Right ventricle myocardium superior (tissue), 1 donor: Measurements from ENCODE around the gene LYPD4. TPM values are rescaled to one million over a fixed set of nuclear protein-coding genes. Genes with fewer than 3 reads are reported as not detected.

Source experiments
- microRNA-seq: library from miRNA; unstranded; fragments of <30 nt; microRNA quantifications from one replicate; pipeline ENCODE4 v1.2.0, GENCODE V29; 2020
- total RNA-seq: library from RNA; stranded (reverse); fragmentation: NEBNext Ultra II Directional; extraction: Animal tissue kit (Norgen Biotek cat#: 25700); gene quantifications from one replicate; pipeline ENCODE4 v1.2.1, GENCODE V29; 2021
- donor health status: DM: no; HTN: yes; CAD: no; lungs with severe emphysema.

Gene LYPD4
- total RNA-seq, 1 donor from 2014 or later = not detected

Small RNA genes within 50 kb of the gene (microRNA-seq; reads per million reads assigned to microRNA genes)
- not detected for gene MIR6797

Other genes starting within 250 kb of the LYPD4 start
- 0.46 TPM for gene CEACAM4, start 217.6 kb downstream of the LYPD4 start, total RNA-seq
- gene CEACAM7, start 156.4 kb downstream of the LYPD4 start, total RNA-seq = not detected
- gene CEACAM5, start 136.1 kb downstream of the LYPD4 start, total RNA-seq = not detected
- not detected for gene CEACAM6, start 89.2 kb downstream of the LYPD4 start, total RNA-seq
- gene CEACAM3, start 48.1 kb downstream of the LYPD4 start, total RNA-seq = not detected
- not detected for gene DMRTC2, start 359 bp upstream of the LYPD4 start, total RNA-seq
- gene RPS19, start 15.6 kb upstream of the LYPD4 start, total RNA-seq = 586 TPM
- gene CD79A, start 32.6 kb upstream of the LYPD4 start, total RNA-seq = not detected
- gene ARHGEF1, start 38.5 kb upstream of the LYPD4 start, total RNA-seq = 30.1 TPM
- gene ERFL, start 83.8 kb upstream of the LYPD4 start, total RNA-seq = not detected
- gene RABAC1, start 114.6 kb upstream of the LYPD4 start, total RNA-seq = 62.1 TPM
- 388 TPM for gene ATP1A3, start 149.5 kb upstream of the LYPD4 start, total RNA-seq
- 4.0 TPM for gene GRIK5, start 225.5 kb upstream of the LYPD4 start, total RNA-seq
- gene ZNF574, start 231.5 kb upstream of the LYPD4 start, total RNA-seq = 8.4 TPM